HG03039 (cell line): ENCODE data around the gene UGT1A1.

Experiments used
- ATAC-seq: cut with Tn5 transposase; IDR thresholded peaks from one replicate; pipeline ENCODE4 v1.9.1; 2021; ENCODE audit warnings: mild to moderate bottlenecking, moderate library complexity; ENCODE audit not compliant: unreplicated experiment

The UGT1A1 gene

DNA sequence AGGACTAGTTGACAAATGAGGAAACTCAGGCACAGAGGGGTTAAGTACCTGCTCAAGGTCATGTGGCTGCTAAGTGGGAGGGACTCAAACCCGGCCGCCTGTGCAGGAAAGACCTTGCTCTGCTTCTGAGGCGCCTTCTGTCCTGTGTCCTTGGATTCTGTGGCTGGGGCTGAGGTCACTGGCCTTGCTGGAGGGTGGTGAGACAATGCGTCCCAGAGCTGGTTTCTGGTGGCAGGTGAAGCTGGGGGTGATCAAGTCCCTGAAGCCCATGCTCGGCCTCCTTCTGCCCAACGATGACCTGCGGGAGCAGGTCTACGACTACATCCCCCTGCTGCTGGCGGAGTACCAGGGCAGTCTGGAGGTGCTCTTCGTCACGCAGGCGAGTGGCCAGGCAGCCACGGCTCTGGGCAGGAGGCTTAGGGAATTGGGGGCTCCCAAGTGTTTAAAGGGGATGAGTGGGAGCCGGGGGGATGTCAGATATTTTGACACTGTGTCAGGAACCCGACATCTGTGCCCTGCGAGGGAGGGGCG is 34.1 kb downstream of the UGT1A1 start:
- ATAC-seq = no peak

DNA sequence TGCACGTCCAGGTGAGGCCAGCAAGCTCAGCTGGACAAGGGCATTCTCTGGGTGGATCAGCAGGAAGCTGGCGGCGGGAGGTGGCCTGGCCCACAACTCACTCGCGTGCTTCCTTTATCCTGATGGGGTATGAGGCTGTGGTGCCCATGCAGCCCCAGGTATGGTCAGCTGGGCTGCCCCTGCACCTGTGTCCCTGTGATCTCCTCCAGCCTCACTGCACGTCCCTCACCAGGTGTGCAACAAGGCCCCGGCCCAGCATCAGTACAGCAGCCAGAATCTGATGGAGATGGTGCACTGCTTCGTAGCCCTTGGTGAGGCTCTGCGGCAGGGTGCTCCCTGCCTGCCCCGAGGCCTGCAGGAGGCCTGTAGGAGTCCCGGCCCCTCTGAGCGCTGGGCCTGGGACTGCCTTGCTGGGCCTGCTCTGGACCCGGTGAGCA is 35.7 kb downstream of the UGT1A1 start:
- ATAC-seq = no peak

DNA sequence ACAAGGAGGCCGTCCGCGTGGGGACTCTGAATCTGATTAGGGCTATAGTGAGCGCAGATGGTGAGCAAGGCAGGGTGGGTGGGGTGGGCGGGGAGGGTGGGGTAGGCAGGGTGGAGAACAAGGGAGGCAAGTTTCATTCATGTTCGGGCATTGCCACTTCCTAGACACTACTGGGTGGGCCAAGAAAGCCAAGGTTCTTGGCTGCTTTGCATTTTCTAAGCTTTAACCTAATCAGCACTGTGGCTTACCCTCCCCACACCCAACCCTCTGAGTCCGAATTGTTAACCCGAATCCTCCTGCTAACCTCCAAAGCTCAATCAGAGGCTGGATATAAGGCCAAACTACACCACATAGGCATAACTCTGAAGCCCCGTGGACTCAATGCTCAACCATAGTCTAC is 36.2 kb downstream of the UGT1A1 start:
- ATAC-seq = no peak

DNA sequence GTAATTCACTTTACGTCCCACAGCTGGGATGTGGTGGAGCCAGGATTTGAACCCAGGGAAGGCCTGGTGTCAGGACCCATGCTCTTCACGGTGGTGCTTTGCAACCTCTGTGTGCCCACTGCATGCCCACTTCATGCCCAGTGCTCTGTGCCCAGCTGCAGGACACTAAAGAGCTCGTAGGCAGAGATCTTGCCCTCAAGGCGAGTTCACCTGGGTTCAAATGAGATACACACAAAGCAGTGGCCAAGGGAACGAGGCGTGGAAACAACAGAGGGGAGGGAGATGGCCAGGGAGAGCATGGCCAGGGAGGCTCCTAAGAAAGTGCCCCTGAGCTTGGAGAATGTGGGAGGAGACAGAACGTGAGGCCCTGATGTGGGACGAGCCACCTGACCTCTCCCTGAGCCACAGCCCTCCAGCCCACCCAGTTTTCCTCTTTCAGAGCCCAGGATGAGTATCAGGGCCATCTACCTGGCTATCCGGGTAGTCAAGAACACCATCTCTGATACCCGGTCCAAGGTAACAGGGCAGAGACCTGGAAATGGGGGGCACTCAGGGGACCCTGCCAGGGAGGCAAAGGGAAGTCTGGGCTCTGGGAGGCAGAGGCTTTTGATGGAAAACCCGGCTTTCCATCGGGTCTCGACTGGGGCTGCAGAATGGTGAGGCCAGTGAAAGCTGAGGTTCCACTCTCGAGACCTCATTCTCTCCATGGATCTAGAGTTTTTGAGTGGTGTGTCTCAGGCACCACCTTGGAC is 38.4 kb downstream of the UGT1A1 start:
- ATAC-seq = no peak

DNA sequence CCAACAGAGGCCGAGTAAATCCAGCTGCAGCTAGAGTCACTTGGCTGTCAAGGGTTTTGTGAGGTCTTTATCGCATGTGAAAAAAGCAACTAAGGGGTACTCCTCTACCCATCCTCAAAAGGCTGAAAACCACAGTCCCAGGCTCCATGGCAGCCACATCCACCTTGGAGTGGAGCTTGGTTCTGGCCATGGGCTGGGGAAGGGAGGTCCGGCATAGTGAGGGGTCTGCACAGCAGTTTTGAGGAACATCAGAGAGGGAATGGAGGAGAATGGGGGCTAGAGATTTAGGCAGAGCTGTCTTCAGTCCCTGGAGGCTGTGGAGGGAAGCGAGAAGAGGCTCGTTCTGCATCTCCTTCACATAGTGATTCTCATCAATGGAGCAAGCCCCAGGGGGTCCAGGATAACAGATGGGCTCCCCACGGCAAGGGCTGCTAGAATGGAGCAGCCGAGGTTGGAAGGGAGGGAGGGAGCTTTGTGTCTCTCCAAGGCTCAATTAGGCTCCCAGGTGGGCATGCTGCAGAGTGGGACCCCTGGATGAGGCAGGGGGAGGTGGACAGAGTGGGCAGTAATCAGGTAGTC is 39.1 kb downstream of the UGT1A1 start:
- no peak for ATAC-seq

DNA sequence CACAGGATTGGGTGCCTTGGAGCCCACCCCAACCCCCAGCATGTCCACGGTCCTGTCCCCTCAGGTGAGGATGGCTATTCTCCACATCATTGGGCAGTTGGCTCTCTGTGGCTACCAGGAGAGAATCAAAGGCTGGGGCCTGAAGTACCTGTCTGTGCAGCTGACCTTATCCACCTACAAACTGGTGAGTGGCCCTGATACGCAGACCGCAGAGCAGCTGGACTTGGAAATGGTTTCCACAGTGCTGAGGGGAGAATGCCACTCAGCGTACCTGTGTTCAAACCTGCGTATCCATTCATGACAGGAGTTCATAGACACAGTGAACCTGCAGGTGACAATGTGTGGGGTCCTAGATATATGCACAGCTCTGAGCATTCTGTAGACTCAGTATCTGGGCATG is 39.6 kb downstream of the UGT1A1 start:
- ATAC-seq = no peak

DNA sequence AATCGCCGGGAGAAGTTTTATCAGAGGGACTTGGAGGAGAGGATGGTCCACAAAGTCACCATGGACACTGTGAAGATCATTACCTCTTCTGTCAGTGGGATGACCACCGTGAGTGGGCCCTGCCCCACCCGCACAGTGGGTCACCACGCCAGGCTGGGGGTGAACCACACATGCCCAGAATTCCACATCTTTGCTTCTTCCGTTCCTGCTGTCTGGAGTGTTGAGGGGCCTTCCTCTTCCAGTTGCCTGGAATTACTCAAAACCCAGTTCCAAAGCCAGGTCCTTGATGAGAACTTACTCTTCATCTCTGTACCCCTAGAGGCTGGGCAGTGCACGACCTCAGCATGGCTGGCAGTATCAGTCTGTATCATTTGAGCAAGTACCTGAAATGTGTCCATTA is 40.1 kb downstream of the UGT1A1 start:
- ATAC-seq = no peak

DNA sequence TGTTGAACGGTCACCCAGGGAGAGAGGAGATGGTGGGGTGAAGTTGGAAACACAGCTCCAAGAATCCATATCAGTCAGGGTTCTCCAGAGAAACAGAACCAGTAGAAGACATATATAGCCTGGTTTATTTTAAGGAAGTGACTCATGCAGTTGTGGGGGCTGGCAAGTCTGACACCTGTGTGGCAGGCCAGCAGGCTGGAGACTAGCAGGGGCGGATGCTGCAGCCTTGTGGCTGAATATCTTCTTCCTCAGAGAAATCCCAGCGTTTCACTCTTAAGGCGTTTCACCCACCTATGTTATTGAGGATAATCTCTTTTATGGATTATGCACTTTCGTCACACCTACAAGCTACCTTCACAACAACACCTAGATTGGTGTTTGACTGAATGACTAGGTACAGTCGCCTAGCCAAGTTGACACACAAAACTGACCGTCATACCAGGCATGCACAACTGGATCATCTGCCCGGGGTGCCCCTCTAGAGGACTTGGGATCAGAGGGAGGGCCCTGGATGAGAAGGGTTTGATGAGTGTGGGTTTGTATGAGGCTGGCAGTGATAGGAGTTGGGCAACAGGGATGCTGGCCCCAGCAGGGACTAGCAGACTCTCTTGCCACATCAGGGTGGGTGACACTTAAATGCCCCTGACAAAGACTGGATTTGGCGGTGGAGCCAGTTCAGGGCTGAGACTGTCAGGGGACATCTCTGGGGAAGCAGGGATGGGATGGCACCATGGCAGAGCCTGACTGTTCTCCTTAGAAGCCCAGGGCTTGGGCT is 41.5 kb downstream of the UGT1A1 start:
- ATAC-seq = no peak

DNA sequence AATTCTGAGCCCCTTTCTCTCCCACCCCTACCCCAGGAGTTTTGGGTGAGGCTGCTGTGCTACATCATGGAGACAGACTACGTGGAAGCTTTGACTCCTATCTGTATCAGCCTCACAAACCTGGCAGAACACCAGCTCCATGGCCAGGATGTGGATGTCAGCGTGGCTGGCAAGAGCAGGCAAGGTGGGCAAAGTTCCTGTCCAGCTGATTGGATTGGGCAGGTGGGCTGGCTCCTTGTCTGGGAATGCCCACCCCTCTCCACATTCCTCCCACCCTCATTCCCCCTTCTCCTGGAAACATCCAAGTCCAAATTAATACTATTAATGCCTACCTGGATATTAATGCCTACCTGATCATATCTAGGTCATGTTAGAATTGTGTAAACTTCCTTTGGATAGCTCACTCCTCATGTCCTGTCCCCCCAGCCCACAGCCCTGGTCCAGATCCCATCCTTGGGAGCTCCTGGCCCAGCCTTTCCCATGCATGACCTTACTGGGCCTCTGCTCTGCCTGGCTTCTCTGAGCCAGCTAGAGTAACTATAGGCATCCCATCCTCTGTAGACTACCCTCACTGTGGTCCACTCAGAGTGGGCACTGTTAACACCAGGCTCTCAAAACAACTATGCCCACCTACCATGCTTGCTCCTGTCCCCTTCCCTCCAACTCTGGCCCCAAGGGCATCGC is 42.2 kb downstream of the UGT1A1 start:
- ATAC-seq = no peak

DNA sequence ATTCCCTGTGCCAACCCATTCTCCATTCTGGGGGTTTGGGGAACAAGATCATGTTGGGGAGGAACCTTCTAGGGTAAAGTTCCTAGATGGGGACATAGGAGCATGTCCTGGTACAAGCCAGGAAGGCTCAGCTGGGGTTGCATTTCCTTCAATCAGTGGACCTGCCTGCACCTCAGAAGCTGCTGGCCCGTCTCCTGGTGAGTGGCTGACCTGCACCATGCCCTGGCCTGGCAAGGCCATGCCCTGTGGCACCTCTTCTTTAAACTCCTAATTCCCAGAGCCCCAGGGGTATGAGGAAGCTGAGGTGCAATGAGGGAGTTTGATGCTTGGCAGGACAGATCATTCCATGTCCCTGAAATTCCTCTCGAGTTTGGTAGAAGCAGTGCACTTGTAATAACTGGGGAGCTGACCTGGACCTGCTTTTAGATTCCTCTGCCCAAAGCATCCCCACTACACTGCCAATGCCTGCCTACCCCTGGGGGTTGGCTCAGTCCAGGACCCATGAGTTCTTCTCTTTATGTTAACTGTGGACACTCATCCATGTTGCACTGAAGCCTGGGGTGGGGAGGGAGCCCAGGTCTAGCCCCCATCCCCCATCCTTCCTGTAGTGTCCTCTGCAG is 43.3 kb downstream of the UGT1A1 start:
- ATAC-seq = no peak

DNA sequence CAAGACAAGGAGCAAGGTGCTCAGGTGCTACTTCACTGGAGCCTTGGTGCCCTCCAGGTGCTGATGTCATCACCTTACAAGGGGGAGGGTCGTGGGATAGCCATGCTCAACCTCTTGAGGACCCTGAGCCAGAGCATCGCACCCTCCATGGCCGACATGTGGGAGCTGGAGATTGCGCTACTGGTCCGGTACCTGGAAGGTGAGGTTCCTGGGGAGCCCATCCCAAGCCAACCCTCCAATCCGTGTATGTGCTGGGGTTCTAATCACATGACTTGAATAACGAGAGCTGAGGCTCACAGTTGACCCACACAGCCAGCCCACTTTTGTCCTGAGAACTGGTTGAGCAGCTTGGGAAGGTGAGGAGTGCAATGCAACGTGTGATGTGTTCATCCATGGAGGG is 43.9 kb downstream of the UGT1A1 start:
- no peak for ATAC-seq

DNA sequence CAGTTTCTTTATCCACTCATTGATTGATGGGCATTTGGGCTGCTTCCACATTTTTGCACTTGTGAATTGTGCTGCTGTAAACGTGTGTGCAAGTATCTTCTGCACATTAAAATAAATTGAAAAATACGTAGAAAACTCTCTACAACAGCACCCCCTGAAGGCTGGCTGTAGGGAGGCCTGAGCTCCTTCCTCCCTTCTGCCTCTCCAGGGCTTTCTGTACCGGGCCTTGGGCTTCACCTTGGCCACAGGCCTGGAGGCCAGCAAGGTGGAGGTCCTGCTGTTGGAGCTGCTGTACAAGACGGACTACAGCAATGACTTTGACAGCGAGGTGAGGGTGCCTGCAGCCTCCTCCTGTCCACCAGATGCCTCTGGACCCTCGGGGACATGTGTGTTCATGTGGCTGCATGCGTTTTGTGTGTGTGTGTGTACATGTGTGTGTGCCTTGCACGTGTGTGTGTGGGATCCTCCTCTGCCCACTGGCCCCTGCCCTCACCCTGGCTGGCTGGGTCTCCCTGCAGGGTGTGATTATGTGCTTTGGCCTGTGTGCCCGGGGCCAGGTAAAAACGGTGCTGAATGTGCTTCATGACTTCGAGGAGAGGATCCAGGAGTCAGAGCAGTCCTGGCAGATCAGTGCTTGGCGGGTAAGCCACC is 47.3 kb downstream of the UGT1A1 start:
- no peak for ATAC-seq

DNA sequence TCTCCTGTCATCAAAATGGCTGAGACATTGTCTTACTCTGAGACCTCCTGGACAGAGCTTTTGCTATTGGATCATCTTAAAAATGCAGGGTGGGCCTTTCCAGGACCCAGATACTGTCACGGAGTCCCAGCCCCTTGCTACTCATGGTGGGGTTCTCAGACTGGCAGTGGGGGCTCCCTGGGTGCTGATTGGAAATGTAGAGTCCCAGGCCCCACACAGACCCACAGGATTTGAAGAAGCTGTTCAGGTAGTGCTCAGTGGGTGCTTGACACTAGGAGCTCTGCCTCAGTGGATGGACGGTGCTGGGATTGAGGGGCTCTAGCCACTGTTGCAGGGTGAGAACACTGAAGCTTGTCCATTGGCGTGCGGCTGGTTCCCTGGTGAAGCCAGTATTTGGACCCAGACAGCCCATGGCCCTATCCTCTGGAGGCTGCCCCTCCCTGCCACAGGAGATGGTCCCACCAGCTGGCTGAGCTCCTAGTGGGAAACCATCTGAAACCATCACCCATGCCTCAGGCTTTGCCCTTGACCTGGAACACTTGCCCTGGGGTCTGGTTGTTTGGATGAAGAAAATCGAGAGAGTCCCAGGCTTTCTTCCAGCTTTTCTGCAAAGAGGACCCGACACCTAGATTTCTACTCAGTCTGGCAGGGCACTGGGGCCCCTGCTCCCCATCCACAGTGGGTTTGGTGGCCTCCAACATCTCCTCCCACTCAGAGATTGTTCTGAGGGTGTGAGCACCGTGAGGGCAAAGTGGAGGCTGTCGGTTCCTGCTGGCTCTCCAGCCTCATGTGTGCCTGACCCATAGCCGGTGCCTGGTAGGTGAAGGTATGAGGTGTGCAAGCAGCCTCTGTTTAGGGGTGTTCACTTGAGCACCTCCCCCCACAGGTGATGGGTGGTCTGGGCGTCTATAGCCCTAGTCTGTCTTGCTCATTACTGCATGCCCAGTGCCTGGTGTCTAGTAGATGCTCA is 48.2 kb downstream of the UGT1A1 start:
- no peak for ATAC-seq

DNA sequence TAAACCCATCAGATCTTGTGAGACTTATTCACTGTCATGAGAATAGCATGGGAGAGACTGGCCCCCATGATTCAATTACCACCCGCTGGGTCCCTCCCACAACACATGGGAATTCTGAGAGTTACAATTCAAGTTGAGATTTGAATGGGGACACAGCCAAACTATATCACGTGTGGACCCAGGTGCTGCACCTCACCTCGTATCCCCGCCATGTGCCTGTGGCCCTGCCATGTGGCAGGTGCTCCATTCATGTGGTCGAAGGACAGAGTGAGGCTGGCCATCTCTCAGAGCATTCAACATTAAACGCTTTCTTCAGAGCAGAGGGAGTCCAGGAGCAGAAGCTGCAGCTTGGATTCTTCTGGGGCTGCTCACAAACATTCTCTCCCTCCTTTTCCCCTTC is 50.3 kb downstream of the UGT1A1 start:
- no peak for ATAC-seq

DNA sequence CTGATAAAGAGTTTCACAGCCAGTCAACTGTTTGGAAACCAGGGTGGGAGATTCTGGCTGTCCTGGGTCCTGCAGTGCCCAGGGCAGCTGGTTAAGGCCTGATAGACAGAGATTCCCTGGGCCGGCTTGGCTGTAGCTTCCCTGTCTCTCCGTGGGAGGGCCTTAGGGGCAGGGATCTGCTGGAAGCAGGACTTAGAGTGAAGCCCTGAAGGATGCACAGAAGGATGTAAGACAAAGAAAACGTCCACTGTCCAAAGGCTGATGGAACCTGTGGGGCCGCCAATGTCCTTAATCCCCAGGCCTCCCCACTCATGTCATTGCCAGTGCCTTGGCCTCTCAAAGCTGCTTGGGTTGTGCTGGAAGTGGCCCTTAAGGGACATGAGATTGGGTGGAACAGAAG is 51.0 kb downstream of the UGT1A1 start:
- ATAC-seq = no peak

DNA sequence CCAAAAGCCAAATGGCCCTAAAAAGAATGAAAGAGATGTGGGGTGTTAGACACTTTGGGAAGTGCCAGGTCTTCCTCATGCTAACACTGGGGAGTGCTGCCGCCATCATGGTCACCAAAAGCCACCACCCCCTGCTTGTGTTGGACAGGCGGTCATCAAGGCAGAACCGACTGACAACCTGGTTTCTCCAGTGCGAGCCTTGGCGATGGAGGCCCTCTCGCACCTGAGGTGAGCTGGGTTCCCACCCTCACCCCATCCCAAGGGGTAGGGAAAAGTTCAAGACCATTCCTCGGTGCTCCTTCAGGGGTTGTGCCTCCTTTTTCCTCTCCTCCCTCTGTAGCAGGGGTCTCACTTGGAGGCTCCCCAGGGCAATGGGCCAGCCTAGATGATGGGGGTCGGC is 51.7 kb downstream of the UGT1A1 start:
- no peak for ATAC-seq

DNA sequence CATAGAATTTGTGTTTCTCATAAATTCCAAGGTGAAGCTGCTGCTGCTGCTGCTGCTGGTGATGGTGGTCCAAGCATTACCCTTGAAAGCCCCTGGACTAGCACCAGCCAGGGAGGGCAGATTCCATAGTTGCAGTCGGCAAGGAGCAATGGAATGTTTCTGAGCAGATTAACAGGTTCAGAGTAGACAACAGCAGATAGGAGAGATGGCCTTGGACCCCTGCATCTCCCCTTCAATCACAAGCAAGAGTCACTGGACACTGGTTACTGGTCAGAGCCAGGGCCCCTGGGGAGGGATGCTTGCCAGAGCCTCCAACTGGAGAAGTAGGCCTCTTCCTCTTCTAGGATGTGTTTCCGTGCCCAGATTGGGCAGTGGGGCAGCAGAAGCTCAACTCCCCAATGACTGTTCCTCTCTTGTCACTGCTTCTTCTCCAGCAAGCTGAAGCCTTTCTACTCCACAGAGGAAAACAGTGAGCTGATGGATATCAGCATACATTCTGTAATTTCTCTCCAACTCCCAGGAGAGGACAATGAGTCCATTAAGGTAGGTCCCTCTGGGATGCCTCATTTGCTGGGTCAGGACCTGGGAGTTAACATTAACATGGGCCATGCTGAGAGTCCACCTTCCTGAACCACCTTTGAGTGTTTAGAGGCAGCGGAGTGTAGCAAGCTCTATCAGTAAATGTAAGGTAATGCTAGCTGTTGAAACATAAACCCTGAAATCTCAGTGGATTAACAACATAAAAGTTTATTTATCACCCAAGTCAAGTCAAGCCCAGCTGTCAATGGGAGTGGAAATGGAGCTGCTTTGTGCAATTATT is 53.4 kb downstream of the UGT1A1 start:
- no peak for ATAC-seq
